HCEC 1CT (cell line): ENCODE results near the gene EML4.

Experiments used
- DNase-seq: peaks from one replicate; pipeline ENCODE4 v3.0.0-alpha.2; 2017

EML4 gene

DNA sequence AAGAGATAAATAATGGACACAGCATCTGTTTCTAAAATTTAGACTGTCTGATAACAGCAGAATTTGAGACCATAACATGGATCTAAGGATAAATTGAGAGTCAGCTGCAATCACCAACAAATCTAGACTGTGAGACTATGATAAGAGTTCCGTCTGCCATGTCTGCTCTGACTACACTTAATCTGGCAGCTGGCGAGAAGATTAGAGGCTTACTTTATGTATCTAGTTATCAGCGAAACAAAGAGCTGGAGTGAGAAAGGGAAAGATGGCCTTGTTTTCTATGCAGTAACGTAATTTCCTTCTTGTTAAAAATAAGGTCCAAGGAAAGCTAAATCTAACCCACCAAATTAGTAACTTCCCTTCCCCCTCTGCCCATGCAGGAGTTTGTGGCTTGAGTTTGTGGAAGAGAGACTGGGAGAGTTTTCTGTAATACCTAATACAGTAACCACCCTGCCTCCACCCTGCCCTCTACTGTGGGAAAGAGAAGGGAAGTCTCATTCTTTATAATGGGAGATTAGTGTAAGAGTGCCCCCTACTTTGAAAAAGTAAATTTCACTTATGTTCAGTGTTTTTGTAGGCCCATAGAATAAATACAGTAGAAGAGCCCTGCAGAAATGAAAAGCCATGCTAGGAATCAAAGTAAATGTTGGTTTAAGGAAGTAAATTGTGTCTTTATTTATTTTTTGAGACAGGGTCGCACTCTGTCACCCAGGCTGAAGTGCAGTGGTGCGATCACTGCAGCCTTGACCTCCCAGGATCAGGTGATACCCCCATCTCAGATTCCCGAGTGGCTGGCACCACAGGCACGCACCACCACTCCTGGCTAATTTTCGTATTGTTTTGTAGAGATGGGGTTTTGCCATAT lies 27.5 kb downstream of the EML4 start:
- DNase-seq, result peak; percentile 63

DNA sequence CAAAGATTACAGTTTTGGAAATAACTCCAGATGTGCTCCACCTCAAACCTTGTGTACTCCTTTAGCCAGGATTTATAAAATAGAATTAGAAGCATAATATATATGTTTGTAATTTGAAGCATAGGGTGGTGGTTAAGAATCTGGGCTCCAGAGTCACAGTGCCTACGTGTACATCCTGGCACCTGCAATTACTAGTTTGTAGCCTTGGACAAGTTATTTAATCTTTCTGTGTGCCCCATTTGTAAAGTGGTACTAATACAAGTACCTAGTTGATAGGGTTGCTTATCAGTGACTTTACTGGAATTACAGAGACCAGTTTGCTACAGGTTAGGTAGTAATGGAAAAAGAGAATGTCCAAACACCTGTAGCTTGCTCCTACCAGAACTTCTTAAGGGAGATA lies 28.6 kb downstream of the EML4 start:
- DNase-seq, result no peak

DNA sequence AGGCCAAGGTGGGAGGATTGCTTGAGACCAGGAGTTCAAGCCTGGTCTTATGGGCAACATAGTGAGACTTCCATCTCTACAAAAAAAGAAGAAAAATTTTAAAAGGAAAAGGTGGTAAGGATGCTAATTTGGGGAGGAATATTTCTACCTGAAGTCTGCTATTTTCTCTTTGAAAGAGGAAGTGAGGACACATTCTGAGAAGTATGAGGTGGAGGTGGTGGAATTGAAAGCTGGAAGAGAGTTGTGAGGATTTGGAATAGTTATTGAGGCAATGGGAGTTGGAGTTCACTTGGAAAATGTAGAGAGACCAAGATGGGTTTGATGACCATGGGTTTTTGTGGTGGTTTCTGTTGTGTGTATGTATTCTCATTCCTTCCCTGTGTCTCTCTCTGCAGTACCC lies 29.3 kb downstream of the EML4 start:
- DNase-seq, result no peak

- no peak for DNase-seq
Observed at GRCh38 chr2:42199002-42199401, 29.8 kb downstream of the EML4 start.

DNA sequence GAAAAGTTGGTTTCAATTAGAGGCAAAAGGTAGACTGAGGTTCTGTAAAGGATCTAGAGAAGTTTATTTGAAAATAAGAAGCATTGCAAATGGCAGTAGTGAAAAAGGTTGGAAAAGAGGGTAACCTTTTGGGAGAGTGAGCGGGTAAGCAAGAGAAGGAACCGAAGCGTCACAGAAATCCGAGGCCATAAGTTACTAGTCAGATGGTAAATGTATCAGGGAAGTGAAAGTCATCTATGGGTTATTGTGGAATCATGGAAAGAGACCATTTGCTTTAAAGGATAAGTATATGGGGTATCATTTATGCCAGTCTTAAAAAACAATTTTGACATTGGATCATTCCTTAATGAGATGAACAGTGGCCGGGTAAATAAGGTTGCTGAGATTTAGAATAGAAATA lies 30.5 kb downstream of the EML4 start:
- no peak for DNase-seq

DNA sequence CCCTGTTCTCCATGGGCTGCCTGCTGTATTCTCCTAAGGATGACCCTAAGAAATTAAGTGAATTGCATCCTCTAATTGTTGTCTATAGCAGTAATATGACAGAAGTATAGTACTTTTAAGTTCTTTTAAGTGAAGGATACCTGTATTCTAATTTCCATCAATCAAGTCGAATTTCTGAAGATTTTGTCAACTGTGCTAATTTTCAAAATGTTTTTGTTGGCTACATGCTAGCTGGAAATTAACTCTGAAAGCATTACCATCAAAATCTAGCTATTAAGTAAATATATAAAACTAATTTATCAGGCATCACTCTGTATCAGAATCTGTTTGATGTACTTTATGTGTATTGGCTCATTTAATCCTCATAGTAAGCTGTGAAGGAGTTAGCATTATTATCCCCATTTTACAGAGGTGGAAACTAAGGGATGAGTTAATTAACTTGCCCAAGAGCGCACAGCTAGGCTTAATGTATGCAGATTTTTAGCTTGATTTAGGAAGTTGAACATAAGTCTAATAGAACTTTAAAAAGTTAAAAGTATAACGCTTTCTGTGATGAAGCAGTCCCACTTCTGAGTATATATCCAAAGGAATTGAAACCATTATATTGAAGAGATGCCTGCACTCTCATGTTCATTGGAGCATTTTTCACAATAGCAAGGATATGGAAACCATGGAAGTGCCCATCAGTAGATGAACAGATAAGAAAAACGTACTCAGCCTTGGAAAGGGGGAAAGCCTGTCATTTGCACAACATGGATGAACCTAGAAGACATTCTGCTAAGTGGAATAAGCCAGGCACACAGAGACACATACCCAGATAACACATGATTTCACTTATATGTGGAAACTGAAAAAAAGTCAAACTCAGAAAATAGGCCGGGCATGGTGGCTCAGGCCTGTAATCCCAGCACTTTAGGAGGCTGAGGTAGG lies 32.0 kb downstream of the EML4 start:
- no peak for DNase-seq

- no peak for DNase-seq
Observed at GRCh38 chr2:42202634-42203008, 33.5 kb downstream of the EML4 start.

DNA sequence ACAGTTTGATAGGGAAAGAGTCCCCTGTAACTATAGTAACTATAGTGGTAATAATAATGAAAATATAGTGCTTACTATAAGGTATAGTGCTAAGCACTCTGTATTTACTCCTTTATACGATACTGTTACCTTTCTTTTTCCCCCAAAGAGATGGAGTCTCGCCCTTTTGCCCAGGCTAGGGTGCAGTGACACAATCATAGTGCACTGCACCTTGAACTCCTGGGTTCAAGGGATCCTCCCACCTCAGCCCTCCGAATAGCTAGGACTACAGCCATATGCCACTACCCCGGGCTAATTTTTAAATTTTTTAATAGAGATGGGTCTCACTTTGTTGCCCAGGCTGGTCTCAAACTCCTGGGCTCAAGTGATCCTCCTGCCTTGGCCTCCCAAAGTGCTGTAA lies 34.6 kb downstream of the EML4 start:
- no peak for DNase-seq

- DNase-seq, result no peak
Observed at GRCh38 chr2:42205337-42205736, 36.2 kb downstream of the EML4 start.

DNA sequence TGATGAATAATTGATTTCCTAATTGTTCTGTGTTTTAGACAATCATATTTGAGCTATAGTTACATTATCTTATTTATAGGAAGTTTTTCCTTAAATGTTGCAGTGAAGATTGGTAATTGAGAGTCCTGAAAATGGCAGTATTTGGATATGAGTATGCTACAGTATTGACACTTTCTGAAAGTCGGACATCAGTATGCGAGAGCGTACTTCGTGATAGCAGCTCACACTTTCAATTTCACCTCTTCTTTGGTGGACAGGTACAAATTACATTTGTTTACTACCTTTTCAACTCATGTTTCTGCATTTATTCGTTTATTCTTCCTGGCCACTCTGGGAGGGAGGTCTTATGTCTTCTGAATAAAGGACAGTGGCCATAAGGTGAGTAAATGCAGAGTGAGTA lies 38.7 kb downstream of the EML4 start:
- no peak for DNase-seq

DNA sequence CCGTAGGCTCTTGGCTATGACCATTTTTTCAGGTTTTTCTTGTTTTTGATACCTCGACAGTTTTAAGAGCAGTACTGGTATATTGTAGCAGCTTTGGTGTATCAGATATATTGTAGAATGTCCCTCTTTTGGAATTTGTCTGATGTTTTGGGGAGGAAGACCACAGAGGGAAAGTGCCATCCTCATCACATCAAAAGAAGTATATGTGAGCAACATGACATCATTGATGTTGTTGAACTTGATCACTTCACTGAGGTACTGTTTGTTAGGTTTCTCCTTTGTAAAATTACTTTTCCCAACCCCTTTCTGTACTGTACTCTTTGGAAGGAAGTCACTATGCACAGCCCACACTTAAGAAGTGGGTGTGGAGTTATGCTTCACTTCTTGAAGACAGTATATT lies 41.0 kb downstream of the EML4 start:
- no peak for DNase-seq

DNA sequence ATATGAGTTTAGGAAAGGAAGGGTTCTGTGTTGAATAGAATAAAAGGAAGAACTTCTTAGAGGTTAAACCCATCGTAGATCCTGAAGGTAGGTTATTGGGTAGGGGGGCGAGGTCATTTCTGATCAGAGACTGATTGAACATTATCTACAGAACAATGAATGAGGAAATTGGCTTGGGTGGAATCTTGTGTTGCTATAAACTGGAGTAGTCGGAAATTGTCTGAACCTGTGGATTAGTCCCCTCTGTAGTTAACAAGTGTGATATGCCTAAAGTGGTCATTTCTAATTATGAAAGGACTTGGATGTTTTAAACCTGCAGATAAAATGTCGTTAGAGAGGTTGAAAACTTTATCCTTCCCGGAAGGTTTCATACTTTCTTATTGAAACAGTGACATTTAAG lies 42.1 kb downstream of the EML4 start:
- DNase-seq, result no peak

- DNase-seq, result peak; percentile 44
Observed at GRCh38 chr2:42214669-42215068, 45.5 kb downstream of the EML4 start.

DNA sequence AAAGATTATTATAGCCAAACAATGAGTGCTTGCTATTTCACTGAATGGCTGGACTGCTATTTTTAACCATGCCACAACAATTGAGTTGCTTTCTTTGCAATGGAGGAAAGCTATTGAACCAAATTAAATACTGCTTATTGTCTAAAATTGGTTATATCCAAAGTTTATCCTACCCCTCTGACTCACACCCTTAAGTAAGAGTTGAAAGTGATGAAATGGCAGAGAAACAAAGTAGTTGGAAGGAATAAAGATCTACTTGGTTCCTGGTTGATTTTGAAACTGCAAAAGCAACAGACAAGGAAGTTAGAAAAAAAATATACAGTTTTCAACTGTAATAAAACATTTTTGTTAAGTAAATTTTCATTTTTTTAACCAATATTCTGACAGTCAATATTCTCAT lies 47.5 kb downstream of the EML4 start:
- DNase-seq, result peak; percentile 73

- DNase-seq, result no peak
Observed at GRCh38 chr2:42217307-42217706, 48.2 kb downstream of the EML4 start.

DNA sequence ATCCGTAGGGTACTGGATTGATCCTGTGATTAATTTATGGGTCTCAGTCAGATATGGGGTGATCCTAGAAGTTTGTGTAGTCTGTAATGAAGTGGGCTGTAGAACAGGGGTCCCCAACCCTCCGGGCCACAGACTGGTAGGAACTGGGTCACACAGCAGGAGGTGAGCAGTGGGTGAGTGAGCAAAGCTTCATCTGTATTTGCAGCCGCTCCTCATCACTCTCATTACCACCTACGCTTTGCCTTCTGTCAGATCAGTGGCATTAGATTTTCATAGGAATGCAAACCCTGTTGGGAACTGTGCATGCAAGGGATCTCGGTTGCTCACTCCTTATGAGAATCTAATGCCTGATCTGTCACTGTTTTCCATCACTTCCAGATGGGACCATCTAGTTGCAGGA lies 48.8 kb downstream of the EML4 start:
- DNase-seq, result no peak

DNA sequence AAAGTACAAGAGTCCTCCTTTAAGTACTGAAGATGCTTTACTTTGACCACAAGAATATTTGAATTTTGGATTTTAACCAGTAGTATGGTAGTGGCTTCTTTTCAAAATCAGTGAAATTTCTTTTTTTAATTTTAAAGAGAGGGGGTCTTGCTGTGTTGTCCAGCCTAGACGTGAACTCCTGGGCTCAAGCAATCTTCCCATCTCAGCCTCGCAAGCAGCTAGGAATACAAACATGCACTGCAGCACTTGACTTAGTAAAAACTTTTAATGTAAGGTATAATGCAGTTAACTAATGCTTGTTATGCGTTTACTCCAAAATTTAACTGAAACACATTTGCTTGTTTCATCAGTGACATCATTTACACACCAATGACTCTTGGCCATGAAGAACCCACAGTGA lies 49.6 kb downstream of the EML4 start:
- DNase-seq, result no peak

DNA sequence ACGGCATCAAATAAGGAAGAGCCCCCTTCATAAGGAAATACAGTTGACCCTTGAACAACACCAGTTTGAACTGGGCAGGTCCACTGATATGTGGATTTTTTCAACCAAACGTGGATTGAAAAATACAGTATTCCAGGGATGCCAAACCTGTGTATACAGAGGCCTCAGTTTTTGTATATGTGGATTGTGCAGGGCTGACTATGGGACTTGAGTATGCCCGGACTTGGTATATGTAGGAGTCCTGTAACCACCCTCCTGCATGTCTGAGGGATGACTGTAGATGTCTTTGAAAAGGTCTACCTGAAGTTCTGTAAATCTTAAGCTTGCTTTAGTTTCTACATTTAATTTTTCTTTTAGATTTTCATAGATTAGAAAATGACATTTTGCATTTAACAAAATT lies 50.0 kb downstream of the EML4 start:
- DNase-seq, result no peak

DNA sequence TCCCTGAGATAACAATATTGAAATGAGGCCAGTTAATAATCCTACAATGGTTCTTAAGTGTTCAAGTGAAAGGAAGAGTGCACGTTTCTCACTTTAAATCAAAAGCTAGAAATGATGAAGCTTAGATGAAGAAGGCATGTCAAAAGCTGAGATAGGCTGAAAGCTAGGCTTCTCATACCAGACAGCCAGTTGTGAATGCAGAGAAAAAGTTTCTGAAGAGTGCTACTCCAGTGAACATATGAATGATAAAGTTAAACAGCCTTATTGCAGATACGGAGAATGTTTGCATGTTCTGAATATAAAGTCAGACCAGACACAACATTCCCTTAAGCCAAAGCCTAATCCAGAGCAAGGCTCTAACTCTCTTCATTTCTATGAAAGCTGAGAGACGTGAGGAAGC lies 51.4 kb downstream of the EML4 start:
- DNase-seq, result no peak

- no peak for DNase-seq
Observed at GRCh38 chr2:42223067-42223854, 54.1 kb downstream of the EML4 start.

GRCh38 chr2:42223855-42224268 lies 54.7 kb downstream of the EML4 start:
- peak; percentile 54 for DNase-seq

DNA sequence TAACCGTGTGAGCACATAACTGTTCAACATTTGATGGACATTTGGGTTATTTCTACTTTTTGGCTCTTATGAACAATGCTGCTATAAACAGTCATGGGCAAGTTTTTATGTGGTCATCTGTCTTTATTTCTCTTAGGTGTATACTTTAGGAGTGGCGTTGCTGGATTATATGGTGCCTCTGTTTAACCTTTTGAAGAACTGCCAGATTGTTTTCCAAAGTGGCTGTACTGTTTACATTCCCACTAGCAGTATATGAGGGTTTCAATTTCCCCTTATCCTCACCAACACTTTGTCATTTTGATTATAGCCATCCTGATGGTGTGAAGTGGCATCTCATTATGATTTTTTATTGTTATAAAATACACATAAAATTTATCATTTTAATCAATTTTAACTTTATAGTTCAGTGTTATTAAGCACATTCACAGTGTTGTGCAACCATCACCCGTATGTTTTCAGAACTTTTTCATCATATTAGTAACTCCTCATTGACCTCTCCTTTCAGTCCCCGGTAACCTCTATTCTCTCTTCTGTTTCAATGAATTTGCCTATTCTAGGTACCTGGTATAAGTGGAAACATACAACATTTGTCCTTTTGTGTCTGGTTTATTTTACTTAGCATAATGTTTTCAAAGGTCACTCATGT lies 55.4 kb downstream of the EML4 start:
- DNase-seq, result no peak

DNA sequence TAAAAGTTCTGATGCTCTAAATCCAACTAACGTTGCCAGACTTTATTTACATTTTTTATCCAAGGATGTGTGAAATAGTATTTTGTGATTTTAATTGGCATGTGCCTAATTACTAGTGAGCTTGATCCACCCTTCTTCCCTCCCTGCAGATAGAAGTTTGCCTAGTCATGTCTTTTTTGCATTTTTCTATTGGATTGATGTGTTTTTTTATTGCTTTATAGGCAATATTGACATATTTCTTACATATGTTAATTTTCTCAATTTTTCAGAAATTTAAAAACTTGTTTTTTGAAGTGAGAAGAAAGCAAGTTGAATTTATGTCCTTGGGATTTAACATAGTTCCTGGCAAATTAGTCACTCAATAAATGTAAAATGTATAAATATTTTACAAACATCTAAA lies 56.4 kb downstream of the EML4 start:
- no peak for DNase-seq
